ENCODE results near the gene ARHGEF16. TPM values are rescaled to one million over a fixed set of nuclear protein-coding genes. Genes with fewer than 3 reads are reported as not detected.
A peak's percentile ranks its signal among the peaks of the same experiment; 100 is the strongest.

ARHGEF16 gene
- total RNA-seq, 4 donors from 2014 or later = 0.20 to 1.2 (median 0.63) TPM

GRCh38 chr1:3420218-3420951 lies 34.1 kb upstream of the ARHGEF16 start:
- intact Hi-C loops (cut with DNase I; ENCODE audit: low total_unique reads) = loop anchor here (5.0 to 10.0 kb wide), 2 partner anchors 68 to 136 kb away; no protein-coding TSS in a partner anchor
- ATAC-seq = no peak
- H3K27me3 ChIP-seq = peaks cover 17 to 18% (median 17%) of the 10 kb centered on the region in 3 donors

GRCh38 chr1:3422638-3423037 lies 31.8 kb upstream of the ARHGEF16 start:
- in situ Hi-C loops (cut with MboI; ENCODE audit: low sequenced_read_pairs in 4 of 4) (loop anchor here (10.0 to 25.0 kb wide), 2 partner anchors 410 to 418 kb away; partner anchors contain the start of gene ACTRT2 (in 2 of the 4)), intact Hi-C loops (cut with DNase I; ENCODE audit: low total_unique reads) (loop anchor here (5.0 to 10.0 kb wide), 2 partner anchors 70 to 138 kb away; no protein-coding TSS in a partner anchor)
- H3K4me1 ChIP-seq = no peaks in the 10 kb centered on the region
- peaks cover 6 to 17% (median 17%) of the 10 kb centered on the region in 3 donors for H3K27me3 ChIP-seq
- H3K4me3 ChIP-seq = no peak overlapping the region
- peak overlapping the region; percentile 47 to 68 (median 60) for H3K27ac ChIP-seq
- DNase-seq (no peak), ATAC-seq (no peak)
- H3K36me3 ChIP-seq = no peaks in the 10 kb centered on the region
- no peaks in the 10 kb centered on the region for H3K9me3 ChIP-seq
- TF ChIP-seq CTCF (IDR thresholded peaks at IDR 0.05 in 4 of 5, conservative IDR thresholded peaks at IDR 0.05 in 1 of 5) = no peak
- no peak for TF ChIP-seq POLR2A (IDR thresholded peaks at IDR 0.05)

More at GRCh38 chr1:3420218-3420951, 34.1 kb upstream of the ARHGEF16 start:
- DNase-seq = no peak
- no peak overlapping the region for H3K27ac ChIP-seq
- no peaks in the 10 kb centered on the region for H3K4me1 ChIP-seq
- in situ Hi-C loops (cut with MboI; ENCODE audit: low sequenced_read_pairs in 4 of 4) = loop anchor here (10.0 to 25.0 kb wide), 2 partner anchors 408 to 416 kb away; partner anchors contain the start of gene ACTRT2 (in 2 of the 4)
- no peak overlapping the region for H3K4me3 ChIP-seq
- H3K9me3 ChIP-seq = no peaks in the 10 kb centered on the region
- no peak for TF ChIP-seq POLR2A (IDR thresholded peaks at IDR 0.05)
- no peak for TF ChIP-seq CTCF (IDR thresholded peaks at IDR 0.05 in 4 of 5, conservative IDR thresholded peaks at IDR 0.05 in 1 of 5)
- no peaks in the 10 kb centered on the region for H3K36me3 ChIP-seq

GRCh38 chr1:3423245-3423829 lies 31.1 kb upstream of the ARHGEF16 start:
- in situ Hi-C loops (cut with MboI; ENCODE audit: low sequenced_read_pairs in 4 of 4) = loop anchor here (10.0 to 25.0 kb wide), 2 partner anchors 411 to 419 kb away; partner anchors contain the start of gene ACTRT2 (in 2 of the 4)
- Histone ChIP-seq H3K36me3 (no peaks in the 10 kb centered on the region), H3K27ac (peak overlapping the region; percentile 47 to 68 (median 60)), H3K27me3 (peaks cover 6 to 13% (median 13%) of the 10 kb centered on the region in 3 donors), H3K9me3 (no peaks in the 10 kb centered on the region), H3K4me3 (no peak overlapping the region), H3K4me1 (no peaks in the 10 kb centered on the region)
- intact Hi-C loops (cut with DNase I; ENCODE audit: low total_unique reads) = loop anchor here (5.0 to 10.0 kb wide), 2 partner anchors 71 to 139 kb away; no protein-coding TSS in a partner anchor
- DNase-seq (no peak), ATAC-seq (peak; percentile 35 to 57)
- no peak for TF ChIP-seq POLR2A (IDR thresholded peaks at IDR 0.05)
- TF ChIP-seq CTCF (IDR thresholded peaks at IDR 0.05 in 4 of 5, conservative IDR thresholded peaks at IDR 0.05 in 1 of 5) = no peak

- in situ Hi-C loops (cut with MboI; ENCODE audit: low sequenced_read_pairs in 4 of 4) = loop anchor here (10.0 to 25.0 kb wide), 2 partner anchors 412 to 419 kb away; partner anchors contain the start of gene ACTRT2 (in 2 of the 4)
Measured at GRCh38 chr1:3423896-3424611, 30.4 kb upstream of the ARHGEF16 start.

More at GRCh38 chr1:3423896-3424611, 30.4 kb upstream of the ARHGEF16 start:
- no peak for ATAC-seq
- Histone ChIP-seq H3K9me3 (no peaks in the 10 kb centered on the region), H3K36me3 (no peaks in the 10 kb centered on the region), H3K4me1 (no peaks in the 10 kb centered on the region), H3K27ac (peak overlapping the region in 1 of 4 donors; percentile 39), H3K4me3 (no peak overlapping the region), H3K27me3 (peaks cover 5 to 12% (median 6%) of the 10 kb centered on the region in 3 donors)
- no peak for TF ChIP-seq POLR2A (IDR thresholded peaks at IDR 0.05)
- TF ChIP-seq CTCF (IDR thresholded peaks at IDR 0.05 in 4 of 5, conservative IDR thresholded peaks at IDR 0.05 in 1 of 5) = no peak
- intact Hi-C loops (cut with DNase I; ENCODE audit: low total_unique reads) = loop anchor here (1.0 to 10.0 kb wide), 3 partner anchors 72 to 412 kb away; no protein-coding TSS in a partner anchor
- DNase-seq = no peak

Measured in gastrocnemius medialis (tissue), 4 donors.